ENCODE data around the gene LRRK2. TPM values are rescaled to one million over a fixed set of nuclear protein-coding genes. Genes with fewer than 3 reads are reported as not detected.
A peak's percentile ranks its signal among the peaks of the same experiment; 100 is the strongest.
"Not testable (repeated sequence)": the region's sequence is repeated elsewhere in the genome, so short reads cannot be mapped to it uniquely, and the experiment has no call there.

Gene LRRK2
- total RNA-seq, 1 donor from 2014 or later, result 14.3 TPM

DNA sequence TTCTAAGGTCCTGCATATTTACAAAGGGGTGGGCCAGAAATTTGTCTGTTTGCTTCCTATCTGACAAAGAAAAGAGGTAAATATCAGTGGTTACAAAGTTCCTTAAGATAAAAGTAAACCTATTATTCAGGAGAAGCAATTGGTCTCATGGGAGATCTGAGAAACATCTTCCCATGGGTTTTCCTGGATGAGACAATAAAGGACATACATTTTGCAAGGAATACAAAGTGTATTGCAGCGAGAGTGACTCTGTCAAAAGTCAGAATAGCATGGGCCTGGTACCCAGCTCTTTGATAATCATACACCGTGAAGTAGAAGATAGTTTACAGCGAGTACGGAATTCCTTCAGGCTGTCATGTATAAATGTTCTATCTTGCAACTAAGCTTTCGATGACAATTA, 14.2 kb downstream of the LRRK2 start:
- H3K27ac ChIP-seq, result peak overlapping the region in 1 of 2 donors; percentile 2
- H3K36me3 ChIP-seq, result peaks cover 15 to 25% of the 10 kb centered on the region in 2 donors
- no peaks in the 10 kb centered on the region for H3K4me1 ChIP-seq
- DNase-seq (ENCODE audit: low spot score in 2 of 2), result no peak
- H3K27me3 ChIP-seq, result no peaks in the 10 kb centered on the region
- TF ChIP-seq, protein P1, sequence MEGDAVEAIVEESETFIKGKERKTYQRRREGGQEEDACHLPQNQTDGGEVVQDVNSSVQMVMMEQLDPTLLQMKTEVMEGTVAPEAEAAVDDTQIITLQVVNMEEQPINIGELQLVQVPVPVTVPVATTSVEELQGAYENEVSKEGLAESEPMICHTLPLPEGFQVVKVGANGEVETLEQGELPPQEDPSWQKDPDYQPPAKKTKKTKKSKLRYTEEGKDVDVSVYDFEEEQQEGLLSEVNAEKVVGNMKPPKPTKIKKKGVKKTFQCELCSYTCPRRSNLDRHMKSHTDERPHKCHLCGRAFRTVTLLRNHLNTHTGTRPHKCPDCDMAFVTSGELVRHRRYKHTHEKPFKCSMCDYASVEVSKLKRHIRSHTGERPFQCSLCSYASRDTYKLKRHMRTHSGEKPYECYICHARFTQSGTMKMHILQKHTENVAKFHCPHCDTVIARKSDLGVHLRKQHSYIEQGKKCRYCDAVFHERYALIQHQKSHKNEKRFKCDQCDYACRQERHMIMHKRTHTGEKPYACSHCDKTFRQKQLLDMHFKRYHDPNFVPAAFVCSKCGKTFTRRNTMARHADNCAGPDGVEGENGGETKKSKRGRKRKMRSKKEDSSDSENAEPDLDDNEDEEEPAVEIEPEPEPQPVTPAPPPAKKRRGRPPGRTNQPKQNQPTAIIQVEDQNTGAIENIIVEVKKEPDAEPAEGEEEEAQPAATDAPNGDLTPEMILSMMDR (IDR thresholded peaks at IDR 0.05), result no peak
- H3K9me3 ChIP-seq, result no peaks in the 10 kb centered on the region
- H3K4me3 ChIP-seq, result no peak overlapping the region
- intact Hi-C loops (cut with DNase I), result no loop called here

DNA sequence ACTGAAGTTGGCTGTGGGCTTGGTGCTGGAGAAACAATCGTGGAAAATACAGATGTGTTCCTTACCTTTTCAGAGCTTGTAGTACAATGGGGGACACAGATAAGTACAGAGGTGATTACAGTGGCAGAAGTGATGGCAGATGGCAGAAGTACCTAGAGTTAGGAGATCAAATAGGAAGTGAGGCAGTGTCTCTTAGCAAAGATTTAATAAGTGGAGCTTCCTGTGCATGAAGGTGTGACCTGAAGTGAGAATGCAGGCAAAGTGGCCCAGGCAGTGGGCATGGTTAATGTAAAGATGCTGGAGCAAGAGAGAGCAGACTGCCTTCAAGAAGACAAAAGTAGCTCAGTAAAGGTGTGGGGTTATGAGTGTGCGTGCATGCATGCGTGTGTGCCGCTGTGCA, 16.0 kb downstream of the LRRK2 start:
- DNase-seq (ENCODE audit: low spot score in 2 of 2), result no peak
- H3K4me3 ChIP-seq, result no peak overlapping the region
- TF ChIP-seq, protein P1 (IDR thresholded peaks at IDR 0.05), result no peak

DNA sequence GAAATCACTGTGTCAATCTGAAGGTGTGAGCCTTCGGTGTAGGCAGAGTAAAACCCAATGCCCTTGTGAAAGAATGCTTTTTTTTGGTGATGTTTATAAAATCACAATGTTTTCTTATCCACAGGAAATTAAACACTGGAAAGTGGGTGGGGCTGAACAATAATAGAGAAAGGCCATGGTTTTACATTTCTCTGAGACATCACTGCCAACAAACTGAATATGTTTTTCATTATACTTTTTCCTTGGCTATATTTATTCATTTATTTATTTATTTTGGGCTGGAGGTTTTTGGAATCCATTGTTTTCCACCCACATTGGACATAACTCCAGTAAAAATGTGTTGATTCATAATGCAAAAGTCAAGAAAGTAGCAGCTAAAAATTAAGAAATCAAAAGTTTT, 16.9 kb downstream of the LRRK2 start:
- H3K4me1 ChIP-seq, result no peaks in the 10 kb centered on the region
- no peaks in the 10 kb centered on the region for H3K9me3 ChIP-seq
- H3K4me3 ChIP-seq, result no peak overlapping the region
- TF ChIP-seq, protein P1 (IDR thresholded peaks at IDR 0.05), result no peak
- H3K36me3 ChIP-seq, result peaks cover 0 to 7% of the 10 kb centered on the region in 2 donors
- intact Hi-C loops (cut with DNase I), result no loop called here
- DNase-seq (ENCODE audit: low spot score in 2 of 2), result no peak
- H3K27ac ChIP-seq, result no peak overlapping the region
- no peaks in the 10 kb centered on the region for H3K27me3 ChIP-seq

More for the DNA sequence above, 16.0 kb downstream of the LRRK2 start:
- Histone ChIP-seq H3K36me3 (peaks cover 9 to 13% of the 10 kb centered on the region in 2 donors), H3K27ac (no peak overlapping the region), H3K27me3 (no peaks in the 10 kb centered on the region), H3K4me1 (no peaks in the 10 kb centered on the region), H3K9me3 (no peaks in the 10 kb centered on the region)
- intact Hi-C loops (cut with DNase I), result no loop called here

DNA sequence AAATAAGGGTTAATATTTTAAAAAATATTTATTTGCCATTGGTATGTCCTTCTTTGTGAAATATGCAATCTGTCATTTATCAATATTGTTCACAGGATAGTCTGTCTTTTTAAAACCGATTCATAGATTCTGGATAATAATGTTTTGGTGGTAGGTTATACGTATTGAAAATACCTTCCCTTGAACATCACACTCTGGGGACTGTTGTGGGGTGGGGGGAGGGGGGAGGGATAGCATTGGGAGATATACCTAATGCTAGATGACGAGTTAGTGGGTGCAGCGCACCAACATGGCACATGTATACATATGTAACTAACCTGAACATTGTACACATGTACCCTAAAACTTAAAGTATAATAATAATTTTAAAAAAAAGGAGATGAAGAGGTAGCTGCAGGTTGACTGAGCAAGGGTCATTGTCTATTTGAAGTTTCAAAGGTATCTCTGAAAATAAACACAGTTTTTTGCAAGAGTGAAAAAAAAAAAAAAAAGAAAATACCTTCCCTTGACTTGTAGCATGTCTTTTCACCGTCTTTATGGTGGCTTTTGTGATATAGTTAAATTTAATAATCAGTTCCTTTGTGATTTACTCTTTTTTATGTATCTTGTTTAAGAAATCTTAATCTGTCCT, 19.8 kb downstream of the LRRK2 start:
- H3K27me3 ChIP-seq; H3K27ac ChIP-seq; H3K4me3 ChIP-seq; H3K9me3 ChIP-seq; DNase-seq (ENCODE audit: low spot score in 2 of 2); intact Hi-C loops (cut with DNase I); H3K36me3 ChIP-seq; H3K4me1 ChIP-seq: not testable (repeated sequence)

DNA sequence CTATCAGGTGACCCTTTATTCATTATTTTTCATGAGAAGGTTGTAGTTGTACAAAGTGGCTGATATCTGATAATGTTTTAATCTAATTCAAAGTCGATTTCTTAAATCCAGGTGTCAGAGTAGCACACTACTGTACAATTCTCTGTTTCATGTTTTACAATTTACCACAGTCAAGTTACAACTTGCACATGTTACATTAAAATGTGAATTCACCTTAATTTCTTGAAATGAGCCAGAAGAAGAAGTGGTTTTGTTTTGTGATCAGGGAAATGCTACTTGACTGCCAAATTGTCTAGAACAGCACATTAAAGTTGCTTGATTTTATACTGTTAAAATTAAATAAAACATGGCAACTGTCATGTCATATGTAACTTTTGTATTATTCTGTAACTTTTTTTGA, 23.2 kb downstream of the LRRK2 start:
- no peak for DNase-seq (ENCODE audit: low spot score in 2 of 2)
- TF ChIP-seq, protein P1 (IDR thresholded peaks at IDR 0.05), result no peak
- H3K27ac ChIP-seq, result no peak overlapping the region
- no peaks in the 10 kb centered on the region for H3K9me3 ChIP-seq
- no peak overlapping the region for H3K4me3 ChIP-seq
- intact Hi-C loops (cut with DNase I), result no loop called here
- peaks cover 9 to 23% of the 10 kb centered on the region in 2 donors for H3K36me3 ChIP-seq
- no peaks in the 10 kb centered on the region for H3K27me3 ChIP-seq
- H3K4me1 ChIP-seq, result no peaks in the 10 kb centered on the region

DNA sequence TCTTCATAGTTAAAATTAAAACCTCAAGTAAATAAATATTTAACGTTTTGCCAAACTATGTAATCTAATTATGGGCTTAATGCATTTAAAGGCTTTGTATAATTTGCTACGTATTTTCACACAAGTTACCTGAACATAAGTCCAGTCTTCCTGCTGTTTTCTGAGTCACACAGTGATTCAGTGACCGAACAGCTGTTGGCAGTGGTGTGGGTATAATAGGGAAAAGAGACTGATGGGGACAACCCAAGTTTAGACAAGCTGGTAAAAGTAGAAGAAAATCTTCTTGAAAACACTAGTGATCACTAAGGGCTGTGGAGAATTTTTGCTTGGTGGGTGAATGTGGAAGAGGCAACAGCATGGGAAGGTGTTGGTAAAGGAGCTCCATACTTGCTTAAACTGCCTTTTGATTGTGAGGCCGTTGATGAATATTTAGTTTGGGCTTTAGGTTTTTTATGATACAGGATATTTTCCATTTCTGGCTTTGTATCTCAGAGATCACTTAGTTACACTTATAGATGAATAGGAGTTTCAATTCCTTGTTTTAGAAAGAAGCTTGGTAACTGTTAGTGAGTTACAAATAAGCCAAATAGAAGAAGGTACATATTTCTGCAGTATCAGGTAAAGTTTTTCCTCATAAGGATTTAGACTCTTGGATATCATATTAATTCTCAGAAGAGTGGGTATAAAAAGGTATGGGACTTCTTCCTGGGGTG, 23.9 kb downstream of the LRRK2 start:
- no peaks in the 10 kb centered on the region for H3K27me3 ChIP-seq
- TF ChIP-seq, protein P1 (IDR thresholded peaks at IDR 0.05), result no peak
- no peak overlapping the region for H3K4me3 ChIP-seq
- intact Hi-C loops (cut with DNase I), result no loop called here
- no peak overlapping the region for H3K27ac ChIP-seq
- H3K9me3 ChIP-seq, result no peaks in the 10 kb centered on the region
- peaks cover 9 to 23% of the 10 kb centered on the region in 2 donors for H3K36me3 ChIP-seq
- no peaks in the 10 kb centered on the region for H3K4me1 ChIP-seq
- DNase-seq (ENCODE audit: low spot score in 2 of 2), result no peak

DNA sequence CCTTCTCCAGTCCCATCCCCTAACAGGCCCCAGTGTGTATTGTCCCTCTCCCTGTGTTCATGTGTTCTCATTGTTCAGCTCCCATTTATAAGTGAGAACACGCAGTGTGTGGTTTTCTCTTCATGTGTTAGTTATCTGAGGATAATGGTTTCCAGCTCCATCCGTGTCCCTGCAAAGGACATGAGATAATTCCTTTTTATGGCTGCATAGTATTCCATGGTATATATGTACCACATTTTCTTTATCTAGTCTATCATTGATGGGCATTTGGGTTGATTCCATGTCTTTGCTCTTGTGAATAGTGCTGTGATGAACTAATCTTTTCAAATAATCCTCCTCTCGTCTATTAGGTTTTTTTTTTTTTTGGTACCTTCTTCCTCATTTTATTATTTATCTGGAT, 25.9 kb downstream of the LRRK2 start:
- H3K9me3 ChIP-seq; intact Hi-C loops (cut with DNase I); H3K27me3 ChIP-seq; H3K4me3 ChIP-seq; H3K27ac ChIP-seq; DNase-seq (ENCODE audit: low spot score in 2 of 2); H3K4me1 ChIP-seq: not testable (repeated sequence)
- peaks cover 9 to 28% of the 10 kb centered on the region in 2 donors for H3K36me3 ChIP-seq
